GM19463 (cell line): ENCODE results near the gene PAK5.

ENCODE experiments used
- ATAC-seq: cut with Tn5 transposase; IDR thresholded peaks from one replicate; pipeline ENCODE4 v1.9.1; 2021; ENCODE audit warnings: mild to moderate bottlenecking, moderate library complexity; ENCODE audit not compliant: unreplicated experiment

Gene PAK5

GRCh38 chr20:9838378-9839295, at the start of gene PAK5:
TSS of gene PAK5 (minus strand) at chr20:9839076. CDS start at chr20:9644328, 194,748 bp downstream.
- ATAC-seq, result no peak

GRCh38 chr20:9887706-9888105, 48.8 kb upstream of the PAK5 start:
- no peak for ATAC-seq

- ATAC-seq, result no peak
These were observed 47.4 kb upstream of the PAK5 start for GRCh38 chr20:9886227-9886626.

- ATAC-seq, result no peak
These were observed 45.8 kb upstream of the PAK5 start for GRCh38 chr20:9884666-9885065.

- ATAC-seq, result no peak
These were observed 45.2 kb upstream of the PAK5 start for GRCh38 chr20:9884061-9884460.

GRCh38 chr20:9877932-9878495, 39.1 kb upstream of the PAK5 start:
- no peak for ATAC-seq

- no peak for ATAC-seq
These were observed 28.5 kb upstream of the PAK5 start for GRCh38 chr20:9867196-9867980.

GRCh38 chr20:9852566-9852965, 13.7 kb upstream of the PAK5 start:
- no peak for ATAC-seq

GRCh38 chr20:9839626-9840025, 750 bp upstream of the PAK5 start:
- ATAC-seq, result no peak

GRCh38 chr20:9838035-9838377, 870 bp downstream of the PAK5 start:
- ATAC-seq, result no peak

GRCh38 chr20:9837634-9838033, 1.2 kb downstream of the PAK5 start:
- no peak for ATAC-seq

- ATAC-seq, result no peak
These were observed 3.6 kb downstream of the PAK5 start for GRCh38 chr20:9835302-9835701.

- ATAC-seq, result no peak
These were observed 7.8 kb downstream of the PAK5 start for GRCh38 chr20:9831032-9831431.

GRCh38 chr20:9829835-9830234, 9.0 kb downstream of the PAK5 start:
- no peak for ATAC-seq

- no peak for ATAC-seq
These were observed 21.2 kb downstream of the PAK5 start for GRCh38 chr20:9817654-9818053.

- ATAC-seq, result no peak
These were observed 23.2 kb downstream of the PAK5 start for GRCh38 chr20:9815632-9816031.

GRCh38 chr20:9810738-9811137, 28.1 kb downstream of the PAK5 start:
- no peak for ATAC-seq

- ATAC-seq, result no peak
These were observed 29.6 kb downstream of the PAK5 start for GRCh38 chr20:9809271-9809670.

- ATAC-seq, result no peak
These were observed 30.7 kb downstream of the PAK5 start for GRCh38 chr20:9808166-9808565.

GRCh38 chr20:9807136-9807535, 31.7 kb downstream of the PAK5 start:
- no peak for ATAC-seq

GRCh38 chr20:9800421-9800820, 38.5 kb downstream of the PAK5 start:
- no peak for ATAC-seq

GRCh38 chr20:9794831-9795230, 44.0 kb downstream of the PAK5 start:
- no peak for ATAC-seq
